Astrocyte (in vitro differentiated cells and primary cell): ENCODE data around the gene TRPM4. TPM values are rescaled to one million over a fixed set of nuclear protein-coding genes. Genes with fewer than 3 reads are reported as not detected.

Experiments
- DNase-seq: peaks from one replicate; pipeline ENCODE4 v3.0.0-alpha.2; 2010; ENCODE audit warnings: low read depth
- FAIRE-seq: peaks from 2 replicates; lab custom pipeline; 2011; peaks lifted over from hg19 to GRCh38; lab: Jason Lieb, UNC
- H2AFZ ChIP-seq: 2 replicates; pipeline ENCODE4 v1.6.0; 2012; ENCODE audit warnings: low read depth, low read length, inconsistent platforms
- H3K27ac ChIP-seq: 2 replicates; pipeline ENCODE4 v1.5.1; 2011; ENCODE audit warnings: low read depth, low read length, inconsistent platforms
- H3K27me3 ChIP-seq: 2 replicates; pipeline ENCODE4 v1.6.0; 2011; ENCODE audit warnings: low read length, inconsistent platforms; ENCODE audit not compliant: insufficient read depth
- H3K36me3 ChIP-seq: 2 replicates; pipeline ENCODE4 v1.5.1; 2011; ENCODE audit warnings: low read length, inconsistent platforms; ENCODE audit not compliant: insufficient read depth
- H3K4me1 ChIP-seq: 2 replicates; pipeline ENCODE4 v1.5.1; 2011; ENCODE audit warnings: low read length, inconsistent platforms; ENCODE audit not compliant: insufficient read depth
- H3K4me2 ChIP-seq: 2 replicates; pipeline ENCODE4 v1.6.0; 2012; ENCODE audit warnings: low read length, inconsistent platforms
- H3K4me3 ChIP-seq: 2 replicates; pipeline ENCODE4 v1.5.1; 2011; ENCODE audit warnings: low read depth, mild to moderate bottlenecking, low read length, inconsistent platforms; ENCODE audit not compliant: insufficient read depth
- H3K79me2 ChIP-seq: 2 replicates; pipeline ENCODE4 v1.6.0; 2012; ENCODE audit warnings: mild to moderate bottlenecking, low read length, inconsistent platforms; ENCODE audit not compliant: insufficient read depth
- H3K9ac ChIP-seq: 2 replicates; pipeline ENCODE4 v1.6.0; 2012; ENCODE audit warnings: mild to moderate bottlenecking, low read length, inconsistent platforms
- H3K9me3 ChIP-seq: 2 replicates; pipeline ENCODE4 v1.5.1; 2012; ENCODE audit warnings: low read depth, mild to moderate bottlenecking, low read length, inconsistent platforms; ENCODE audit not compliant: insufficient read depth
- H4K20me1 ChIP-seq: 2 replicates; pipeline ENCODE4 v1.6.0; 2012; ENCODE audit warnings: low read length, inconsistent platforms; ENCODE audit not compliant: insufficient read depth
- H3K27ac Mint-ChIP-seq: one replicate; pipeline ENCODE4 v1.8.0; 2021; ENCODE audit warnings: mild to moderate bottlenecking, mixed read lengths; ENCODE audit not compliant: unreplicated experiment
- H3K27me3 Mint-ChIP-seq: one replicate; pipeline ENCODE4 v1.8.0; 2021; ENCODE audit warnings: low read depth, mixed read lengths; ENCODE audit not compliant: unreplicated experiment
- H3K36me3 Mint-ChIP-seq: one replicate; pipeline ENCODE4 v1.8.0; 2021; ENCODE audit warnings: low read depth, mixed read lengths; ENCODE audit not compliant: unreplicated experiment
- H3K4me1 Mint-ChIP-seq: one replicate; pipeline ENCODE4 v1.8.0; 2021; ENCODE audit warnings: low read depth, mixed read lengths; ENCODE audit not compliant: unreplicated experiment
- H3K4me3 Mint-ChIP-seq: one replicate; pipeline ENCODE4 v1.8.0; 2021; ENCODE audit warnings: mild to moderate bottlenecking, moderate library complexity, mixed read lengths; ENCODE audit not compliant: unreplicated experiment
- H3K9me3 Mint-ChIP-seq: one replicate; pipeline ENCODE4 v1.8.0; 2021; ENCODE audit warnings: mild to moderate bottlenecking, mixed read lengths; ENCODE audit not compliant: unreplicated experiment
- CTCF ChIP-seq: IDR thresholded peaks from 2 replicates; pipeline ENCODE4 v1.5.1; 2011; ENCODE audit warnings: low read depth, mild to moderate bottlenecking, inconsistent platforms, low read length, moderate library complexity; ENCODE audit not compliant: insufficient read depth
- EZH2 ChIP-seq: IDR thresholded peaks from 2 replicates; pipeline ENCODE4 v1.6.1; 2012; ENCODE audit warnings: mild to moderate bottlenecking, low read length, inconsistent platforms; ENCODE audit not compliant: insufficient read depth
- total RNA-seq: library from RNA; stranded (reverse); gene quantifications from 2 replicates; pipeline ENCODE4 v1.2.1, GENCODE V29; 2021

TRPM4 gene
- total RNA-seq, 1 donor from 2014 or later, result 26.3 TPM

DNA sequence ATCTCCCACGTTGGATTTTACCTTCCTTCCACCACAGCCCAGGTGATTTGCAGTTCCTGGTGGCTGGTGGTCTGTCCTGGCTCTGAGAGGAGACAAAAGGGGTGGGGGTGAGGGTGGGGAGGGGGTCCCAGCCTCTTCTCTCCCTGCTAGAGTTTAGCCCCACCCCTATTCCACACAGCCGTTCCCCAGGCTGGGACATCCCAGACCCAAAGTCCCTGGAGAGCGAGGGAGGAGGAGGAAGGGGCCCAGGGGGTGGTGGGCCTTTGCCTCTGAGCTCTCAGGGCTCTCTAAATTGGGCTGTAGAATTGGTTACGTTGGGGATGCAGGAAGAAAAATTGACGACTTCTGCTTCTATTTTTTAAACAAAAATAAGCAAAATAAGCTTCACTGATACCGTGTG lies 85.5 kb downstream of the TRPM4 start:
- Mint-ChIP-seq H3K4me1 (no peaks in the 10 kb centered on the region), H3K27me3 (peaks cover 10% of the 10 kb centered on the region), H3K36me3 (peaks cover 3% of the 10 kb centered on the region), H3K27ac (no peak overlapping the region), H3K9me3 (peaks cover 8% of the 10 kb centered on the region), H3K4me3 (no peak overlapping the region)
- no peaks in the 10 kb centered on the region for H4K20me1 ChIP-seq
- FAIRE-seq (no peak), DNase-seq (no peak)
- no peaks in the 10 kb centered on the region for H3K4me1 ChIP-seq
- TF ChIP-seq CTCF (no peak), EZH2 (no peak)
- H3K36me3 ChIP-seq, result no peaks in the 10 kb centered on the region
- no peak overlapping the region for H3K27ac ChIP-seq
- no peaks in the 10 kb centered on the region for H3K9me3 ChIP-seq
- no peaks in the 10 kb centered on the region for H3K79me2 ChIP-seq
- no peak overlapping the region for H3K4me3 ChIP-seq
- H3K27me3 ChIP-seq, result no peaks in the 10 kb centered on the region
- H3K4me2 ChIP-seq, result no peak overlapping the region
- H3K9ac ChIP-seq, result no peak overlapping the region
- no peak overlapping the region for H2AFZ ChIP-seq

DNA sequence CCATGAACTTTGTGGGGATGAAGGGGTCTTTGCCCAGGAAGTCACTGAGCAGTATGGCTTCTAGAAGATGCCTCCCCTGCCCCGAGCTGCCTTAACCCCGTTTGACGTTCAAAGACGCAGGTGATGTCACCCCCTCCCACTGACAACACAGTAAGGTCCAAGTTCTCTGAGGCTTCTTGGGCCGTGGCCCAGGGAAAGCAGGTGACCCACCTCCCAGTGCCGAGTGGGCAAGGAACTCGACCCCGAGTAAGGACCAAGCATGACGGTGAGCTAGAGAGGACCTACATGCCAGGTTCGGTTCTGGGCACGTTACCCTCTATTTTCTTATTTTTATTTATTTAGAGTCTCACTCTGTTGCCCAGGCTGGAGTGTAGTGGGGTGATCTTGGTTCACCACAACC lies 86.1 kb downstream of the TRPM4 start:
- Histone ChIP-seq H3K4me3 (no peak overlapping the region), H3K4me1 (no peaks in the 10 kb centered on the region), H2AFZ (no peak overlapping the region), H4K20me1 (no peaks in the 10 kb centered on the region), H3K27me3 (no peaks in the 10 kb centered on the region), H3K4me2 (no peak overlapping the region), H3K36me3 (no peaks in the 10 kb centered on the region), H3K27ac (no peak overlapping the region), H3K79me2 (no peaks in the 10 kb centered on the region), H3K9me3 (no peaks in the 10 kb centered on the region), H3K9ac (no peak overlapping the region)
- peaks cover 4% of the 10 kb centered on the region for H3K9me3 Mint-ChIP-seq
- peaks cover 9% of the 10 kb centered on the region for H3K27me3 Mint-ChIP-seq
- no peak overlapping the region for H3K4me3 Mint-ChIP-seq
- H3K27ac Mint-ChIP-seq, result no peak overlapping the region
- H3K36me3 Mint-ChIP-seq, result peaks cover 3% of the 10 kb centered on the region
- no peak for TF ChIP-seq EZH2
- TF ChIP-seq CTCF, result no peak
- no peak for FAIRE-seq
- H3K4me1 Mint-ChIP-seq, result no peaks in the 10 kb centered on the region
- DNase-seq, result no peak

DNA sequence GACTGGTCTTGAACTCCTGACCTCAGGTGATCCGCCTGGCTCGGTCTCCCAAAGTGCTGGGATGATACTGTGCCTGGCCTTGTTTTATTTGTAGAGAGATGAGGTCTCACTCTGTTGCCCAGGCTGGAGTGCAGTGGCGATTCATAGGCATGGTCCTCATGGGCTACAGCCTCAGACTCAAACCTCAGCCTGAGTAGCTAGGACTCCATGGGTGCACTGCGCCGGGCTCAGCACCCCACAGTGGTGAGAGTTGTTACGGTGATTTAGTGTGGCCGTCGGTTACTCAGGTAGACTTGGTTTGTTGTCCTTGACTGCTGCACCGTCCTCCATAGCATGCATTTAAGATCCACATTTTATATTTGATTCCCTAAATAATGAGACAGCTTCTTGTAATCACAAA lies 86.7 kb downstream of the TRPM4 start:
- Mint-ChIP-seq H3K4me1 (no peaks in the 10 kb centered on the region), H3K9me3 (peaks cover 3% of the 10 kb centered on the region), H3K4me3 (no peak overlapping the region), H3K36me3 (peaks cover 3% of the 10 kb centered on the region), H3K27me3 (peaks cover 9% of the 10 kb centered on the region), H3K27ac (no peak overlapping the region)
- TF ChIP-seq CTCF, result no peak
- no peak for TF ChIP-seq EZH2
- DNase-seq (no peak), FAIRE-seq (no peak)
- H3K27ac ChIP-seq, result no peak overlapping the region
- H3K9me3 ChIP-seq, result no peaks in the 10 kb centered on the region
- H3K27me3 ChIP-seq, result no peaks in the 10 kb centered on the region
- H4K20me1 ChIP-seq, result no peaks in the 10 kb centered on the region
- H3K4me3 ChIP-seq, result no peak overlapping the region
- no peak overlapping the region for H2AFZ ChIP-seq
- H3K4me1 ChIP-seq, result no peaks in the 10 kb centered on the region
- H3K36me3 ChIP-seq, result no peaks in the 10 kb centered on the region
- no peaks in the 10 kb centered on the region for H3K79me2 ChIP-seq
- H3K9ac ChIP-seq, result no peak overlapping the region
- no peak overlapping the region for H3K4me2 ChIP-seq
